Measurements from ENCODE around the gene PRPH2. TPM values are rescaled to one million over a fixed set of nuclear protein-coding genes. Genes with fewer than 3 reads are reported as not detected.

Gene PRPH2
- total RNA-seq, 1 experiment from 2014 or later = 1.0 TPM

DNA sequence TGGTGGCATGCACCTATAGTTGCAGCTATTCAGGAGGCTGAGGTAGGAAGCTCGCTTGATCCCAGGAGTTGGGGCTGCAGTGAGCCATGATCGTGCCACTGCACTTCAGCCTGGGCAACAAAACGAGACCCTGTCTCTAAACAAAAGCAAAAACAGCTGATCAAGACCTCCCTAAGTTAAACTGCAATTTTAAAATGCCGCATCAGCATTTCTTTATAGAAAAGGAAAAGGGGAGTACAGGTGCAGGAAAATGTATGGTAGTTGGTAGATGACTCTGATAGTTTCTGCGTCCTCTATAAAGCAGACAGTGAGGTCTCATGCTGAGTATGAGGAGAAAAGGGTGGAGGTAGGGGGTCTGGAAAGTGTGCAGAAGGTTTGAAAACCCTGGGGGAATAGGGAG lies 32.4 kb upstream of the PRPH2 start (continued):
- TF ChIP-seq E2F5 (CRISPR knock-in tag; IDR thresholded peaks at IDR 0.05) = no peak

DNA sequence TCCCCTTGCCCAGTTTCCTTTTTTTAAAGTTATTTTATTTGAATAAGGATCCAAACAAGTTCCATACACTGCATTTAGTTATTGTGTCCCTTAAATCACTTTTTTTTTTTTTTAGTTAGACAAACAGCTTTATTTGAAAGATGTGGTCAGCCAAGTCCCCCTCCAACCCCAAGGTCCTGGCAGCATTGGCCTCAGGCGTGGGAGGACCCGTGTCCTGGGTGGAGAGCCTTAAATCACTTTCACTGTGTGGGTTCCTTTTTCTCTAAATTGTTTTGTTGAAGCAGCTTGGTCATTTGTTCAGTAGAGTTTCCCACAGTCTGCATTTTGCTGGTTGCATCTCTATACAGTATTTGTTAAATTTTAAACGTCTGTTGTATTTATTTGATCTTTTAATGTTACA lies 28.7 kb upstream of the PRPH2 start:
- POLR2A ChIA-PET = no interaction called here

GRCh38 chr6:42748203-42748898 lies 26.0 kb upstream of the PRPH2 start:
- Mint-ChIP-seq H3K27me3 (ENCODE audit: low read depth) (no peaks in the 10 kb centered on the region), H3K9me3 (no peaks in the 10 kb centered on the region), H3K4me3 (peak overlapping the region; percentile 100), H3K27ac (no peak overlapping the region), H3K36me3 (peaks cover 5% of the 10 kb centered on the region), H3K4me1 (peaks cover 21% of the 10 kb centered on the region)
- ChIA-PET CTCF (interaction anchor here (0.7 to 4.0 kb wide), 5 partner anchors 22 to 644 kb away, joined by 3 to 18 read pairs (median 4); partner anchors contain the start of gene RPL7L1), POLR2A (interaction anchor here (0.6 to 1.9 kb wide), 6 partner anchors 20 to 310 kb away, joined by 3 to 9 read pairs (median 5); partner anchors contain the start of gene BICRAL)
- no peak for TF ChIP-seq TEAD4 (CRISPR knock-in tag; IDR thresholded peaks at IDR 0.05)
- no peak for TF ChIP-seq ATF1 (CRISPR knock-in tag; IDR thresholded peaks at IDR 0.05)
- no peak for TF ChIP-seq CDX4 (CRISPR knock-in tag; IDR thresholded peaks at IDR 0.05; ENCODE audit: borderline replicate concordance)
- TF ChIP-seq NR2C2 (CRISPR knock-in tag; IDR thresholded peaks at IDR 0.05) = no peak
- no peak for TF ChIP-seq FOXJ3 (CRISPR knock-in tag; IDR thresholded peaks at IDR 0.05; ENCODE audit: borderline replicate concordance)
- TF ChIP-seq E2F1 (CRISPR knock-in tag; IDR thresholded peaks at IDR 0.05) = no peak
- TF ChIP-seq, protein P1, sequence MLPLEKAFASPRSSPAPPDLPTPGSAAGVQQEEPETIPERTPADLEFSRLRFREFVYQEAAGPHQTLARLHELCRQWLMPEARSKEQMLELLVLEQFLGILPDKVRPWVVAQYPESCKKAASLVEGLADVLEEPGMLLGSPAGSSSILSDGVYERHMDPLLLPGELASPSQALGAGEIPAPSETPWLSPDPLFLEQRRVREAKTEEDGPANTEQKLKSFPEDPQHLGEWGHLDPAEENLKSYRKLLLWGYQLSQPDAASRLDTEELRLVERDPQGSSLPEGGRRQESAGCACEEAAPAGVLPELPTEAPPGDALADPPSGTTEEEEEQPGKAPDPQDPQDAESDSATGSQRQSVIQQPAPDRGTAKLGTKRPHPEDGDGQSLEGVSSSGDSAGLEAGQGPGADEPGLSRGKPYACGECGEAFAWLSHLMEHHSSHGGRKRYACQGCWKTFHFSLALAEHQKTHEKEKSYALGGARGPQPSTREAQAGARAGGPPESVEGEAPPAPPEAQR (CRISPR knock-in tag; IDR thresholded peaks at IDR 0.05) = no peak
- ATAC-seq (no peak), DNase-seq (ENCODE audit: low spot score) (no peak)

More for the DNA sequence above, 28.7 kb upstream of the PRPH2 start:
- Mint-ChIP-seq H3K36me3 (peaks cover 3% of the 10 kb centered on the region; the same call in 1 of the 2 replicates), H3K4me3 (no peak overlapping the region), H3K9me3 (no peaks in the 10 kb centered on the region), H3K4me1 (peaks cover 29% of the 10 kb centered on the region), H3K27me3 (ENCODE audit: low read depth) (no peaks in the 10 kb centered on the region), H3K27ac (no peak overlapping the region)
- TF ChIP-seq, protein P2, sequence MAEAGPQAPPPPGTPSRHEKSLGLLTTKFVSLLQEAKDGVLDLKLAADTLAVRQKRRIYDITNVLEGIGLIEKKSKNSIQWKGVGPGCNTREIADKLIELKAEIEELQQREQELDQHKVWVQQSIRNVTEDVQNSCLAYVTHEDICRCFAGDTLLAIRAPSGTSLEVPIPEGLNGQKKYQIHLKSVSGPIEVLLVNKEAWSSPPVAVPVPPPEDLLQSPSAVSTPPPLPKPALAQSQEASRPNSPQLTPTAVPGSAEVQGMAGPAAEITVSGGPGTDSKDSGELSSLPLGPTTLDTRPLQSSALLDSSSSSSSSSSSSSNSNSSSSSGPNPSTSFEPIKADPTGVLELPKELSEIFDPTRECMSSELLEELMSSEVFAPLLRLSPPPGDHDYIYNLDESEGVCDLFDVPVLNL (CRISPR knock-in tag; IDR thresholded peaks at IDR 0.05; ENCODE audit: borderline replicate concordance, low read depth) = no peak
- TF ChIP-seq E2F5 (CRISPR knock-in tag; IDR thresholded peaks at IDR 0.05) = no peak
- CTCF ChIA-PET = no interaction called here
- ATAC-seq (no peak), DNase-seq (ENCODE audit: low spot score) (no peak)
